A549 treated with CORT108297 at 1 μM for 4 hours (cell line): Measurements from ENCODE around the gene DUSP1. TPM values are rescaled to one million over a fixed set of nuclear protein-coding genes. Genes with fewer than 3 reads are reported as not detected.

Experiments
- total RNA-seq: library from RNA; stranded (reverse); fragments of 200-300 nt; extraction: Qiagen RNA extraction; gene quantifications from 5 replicates; pipeline ENCODE4 v1.2.3, GENCODE V29; 2022

The DUSP1 gene
- 343 to 493 TPM (median 485 TPM) in 5 replicates for total RNA-seq

GRCh38 chr5:172770675-172771438 is at the start of gene DUSP1:
DUSP1 (minus strand) TSS chr5:172771195; CDS start chr5:172770952, 243 bp downstream.

Other genes starting within 250 kb of the DUSP1 start
- 2.5 to 3.9 TPM (median 3.3 TPM) in 5 replicates for gene NEURL1B, start 129.9 kb downstream of the DUSP1 start, total RNA-seq
- gene ERGIC1, start 63.1 kb upstream of the DUSP1 start, total RNA-seq: 265 to 331 TPM (median 320 TPM) in 5 replicates
- gene RPL26L1, start 188.2 kb upstream of the DUSP1 start, total RNA-seq: 120 to 128 TPM (median 125 TPM) in 5 replicates
- 250 to 443 TPM (median 355 TPM) in 5 replicates for gene ATP6V0E1, start 212.6 kb upstream of the DUSP1 start, total RNA-seq